HT-29 (cell line): ENCODE results near the gene CHAT. TPM values are rescaled to one million over a fixed set of nuclear protein-coding genes. Genes with fewer than 3 reads are reported as not detected.

Experiments used
- DNase-seq: peaks from one replicate; pipeline ENCODE4 v3.0.0-alpha.2; 2015; ENCODE audit warnings: low spot score
- total RNA-seq: library from RNA; depleted of rRNA; stranded (reverse); fragments of >200 nt; shearing (Covaris generic); gene quantifications from 2 replicates; pipeline ENCODE4 v1.2.3, GENCODE V29; 2014

The CHAT gene
- total RNA-seq, 1 experiment from 2014 or later, result not detected

DNA sequence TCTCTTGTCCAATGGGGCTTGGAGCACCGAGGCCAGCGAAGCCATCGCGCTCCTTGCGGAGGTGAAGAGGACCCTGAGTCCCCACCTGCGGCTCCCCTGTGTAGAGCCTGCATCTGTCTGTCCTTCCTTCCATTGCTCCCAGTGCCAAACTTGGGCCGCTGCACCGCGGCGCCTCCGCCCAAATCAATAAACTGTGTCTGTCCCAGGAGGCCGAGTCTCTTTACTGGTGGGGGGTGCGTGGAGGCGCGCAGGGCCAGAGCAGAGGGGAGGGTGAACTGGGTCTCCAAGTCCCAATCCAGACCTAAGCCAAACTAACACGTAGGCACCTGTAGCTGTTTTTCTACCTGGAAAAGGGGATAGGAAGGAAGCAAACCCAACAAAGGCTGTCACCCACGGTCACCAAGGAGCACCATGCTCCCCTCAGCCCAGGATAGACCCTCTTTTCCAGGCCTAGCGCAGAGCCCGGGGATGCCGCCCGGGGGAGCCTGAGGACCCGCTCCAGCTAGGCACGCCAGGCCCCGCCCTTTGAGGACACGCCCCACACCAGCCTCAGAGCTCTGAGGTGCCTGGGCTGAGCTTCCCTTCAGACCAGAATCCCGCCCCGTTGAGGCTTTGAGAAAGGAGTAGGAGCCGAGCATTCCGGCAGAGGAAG lies 1.2 kb upstream of the CHAT start:
- DNase-seq, result no peak

DNA sequence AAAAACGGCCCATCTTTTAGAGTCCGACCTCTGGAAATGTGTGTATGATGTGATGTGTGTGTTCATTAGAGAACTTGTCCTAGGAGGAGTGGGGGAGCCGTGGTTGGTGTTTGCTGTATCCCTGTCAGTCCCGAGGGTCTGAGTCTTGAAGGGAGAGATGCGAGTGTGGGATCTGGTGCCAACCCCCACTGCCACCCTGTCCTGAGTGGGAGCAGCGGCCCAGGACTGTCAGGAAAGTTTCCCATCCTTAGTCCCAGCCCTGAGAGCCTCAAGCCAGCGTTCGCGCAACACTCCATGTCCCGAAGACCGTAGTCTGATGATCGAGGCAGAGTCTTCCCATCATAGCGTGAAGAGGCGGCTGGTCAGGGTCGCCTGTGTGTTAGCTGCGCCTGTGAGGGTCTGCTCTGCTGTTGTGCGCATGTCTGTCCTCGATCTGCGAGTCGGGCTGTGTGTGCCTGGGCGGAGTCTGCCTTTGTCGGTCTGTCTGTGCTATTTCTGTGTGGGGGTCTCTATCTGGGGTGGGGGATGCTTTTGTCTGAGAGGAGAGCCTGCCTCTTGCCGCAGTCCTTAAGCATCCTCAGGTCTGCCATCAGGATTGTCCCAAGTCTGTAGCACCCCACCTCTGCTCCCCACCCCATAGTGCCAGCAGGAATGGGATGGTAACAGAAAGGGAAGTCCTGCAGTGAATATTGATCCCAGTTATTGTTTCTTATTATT lies 514 bp upstream of the CHAT start:
- DNase-seq, result no peak

GRCh38 chr10:49614242-49615198 lies 683 bp downstream of the CHAT start:
- DNase-seq, result no peak

- no peak for DNase-seq
Observed at GRCh38 chr10:49615213-49615612, 1.4 kb downstream of the CHAT start.

DNA sequence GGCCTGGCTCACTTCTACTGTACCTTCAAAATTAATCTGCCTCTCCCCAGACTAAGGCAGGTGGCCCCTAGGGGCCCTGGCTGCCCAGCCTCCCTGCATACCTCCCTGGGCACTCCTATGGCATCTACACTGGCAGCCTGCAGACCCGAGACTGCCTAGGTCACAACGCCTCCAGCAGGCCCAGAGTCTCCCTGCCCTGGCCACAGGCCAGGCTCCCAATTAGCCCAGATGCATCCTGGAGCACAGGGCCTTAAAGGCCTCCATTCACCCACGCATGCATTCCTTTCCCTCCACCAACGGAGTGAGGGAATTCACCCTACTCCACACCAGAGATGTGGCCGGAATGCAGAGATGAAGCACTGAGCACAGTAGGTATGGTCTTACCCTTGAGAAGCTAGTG lies 1.9 kb downstream of the CHAT start:
- DNase-seq, result no peak

DNA sequence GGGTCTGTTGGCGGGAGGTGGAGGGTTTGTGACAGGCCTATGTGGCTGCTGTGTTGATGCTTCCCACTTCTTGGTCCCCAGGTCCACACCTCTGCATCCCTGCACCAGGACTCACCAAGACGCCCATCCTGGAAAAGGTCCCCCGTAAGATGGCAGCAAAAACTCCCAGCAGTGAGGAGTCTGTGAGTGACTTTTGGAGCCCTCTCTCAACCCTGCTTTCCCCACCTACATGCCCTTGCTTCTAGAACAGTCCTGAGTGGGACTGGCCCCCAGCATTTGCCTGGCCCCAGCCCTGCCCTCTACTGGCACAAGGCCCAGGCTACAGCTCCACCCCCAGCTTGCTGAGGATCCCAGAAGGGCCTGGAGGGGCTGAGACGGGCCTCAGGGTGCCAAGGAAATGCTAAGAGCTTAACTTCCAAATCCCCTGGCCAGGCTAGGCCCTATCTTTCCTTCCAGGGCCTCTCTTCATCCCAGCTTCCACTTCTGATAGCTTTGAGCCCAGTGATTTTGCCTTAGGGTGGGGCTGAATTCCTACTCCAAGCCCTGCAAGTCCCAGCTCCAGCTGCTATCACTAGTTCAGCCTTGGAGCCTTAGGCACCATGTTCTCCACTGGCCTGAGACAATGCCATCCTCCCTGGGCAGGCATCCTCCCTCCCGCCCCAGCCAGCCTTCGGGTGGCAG lies 2.7 kb downstream of the CHAT start:
- DNase-seq, result no peak

DNA sequence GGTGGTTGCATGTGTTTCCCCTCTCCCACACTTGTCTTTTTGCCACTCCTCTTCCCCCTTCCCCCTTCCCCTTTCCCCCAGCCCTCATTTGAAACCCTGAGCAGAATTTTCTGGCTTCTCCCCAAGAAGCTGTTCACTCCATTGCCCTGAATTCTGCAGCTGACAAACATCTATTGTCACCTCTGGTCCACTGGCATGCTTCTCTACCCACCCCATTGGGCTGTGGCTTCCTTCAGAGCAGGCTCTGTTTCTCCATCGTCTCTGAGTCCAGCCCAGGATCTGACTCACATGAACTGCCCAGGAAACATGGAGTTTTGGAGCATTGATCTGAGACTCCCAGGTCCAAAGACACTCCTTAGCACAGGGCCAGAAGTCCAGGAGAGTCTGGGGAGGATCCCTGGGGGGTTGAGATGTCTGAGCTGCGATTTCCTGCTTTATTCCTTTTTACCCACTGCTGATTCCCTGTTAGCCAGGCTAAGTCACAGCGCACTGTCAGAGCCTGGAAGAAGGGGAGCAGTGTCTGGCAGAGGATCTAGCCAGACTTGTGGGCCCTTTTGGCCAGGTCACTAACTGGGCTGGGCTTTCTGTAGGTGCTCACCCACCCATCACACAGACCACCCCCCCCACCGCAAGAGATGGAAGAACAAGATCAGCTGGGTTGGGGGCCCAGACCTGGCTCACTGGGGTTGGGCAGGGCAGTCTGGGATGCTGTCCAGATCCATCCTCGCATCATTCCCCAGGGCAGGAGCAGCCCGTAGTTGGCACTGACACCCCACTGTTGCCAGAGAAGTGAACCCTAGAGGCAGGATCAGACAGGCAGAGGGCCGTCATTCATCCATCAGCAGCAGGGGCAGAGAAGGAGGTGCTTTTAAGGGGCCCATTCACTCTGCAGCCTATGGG lies 3.5 kb downstream of the CHAT start:
- DNase-seq, result no peak

DNA sequence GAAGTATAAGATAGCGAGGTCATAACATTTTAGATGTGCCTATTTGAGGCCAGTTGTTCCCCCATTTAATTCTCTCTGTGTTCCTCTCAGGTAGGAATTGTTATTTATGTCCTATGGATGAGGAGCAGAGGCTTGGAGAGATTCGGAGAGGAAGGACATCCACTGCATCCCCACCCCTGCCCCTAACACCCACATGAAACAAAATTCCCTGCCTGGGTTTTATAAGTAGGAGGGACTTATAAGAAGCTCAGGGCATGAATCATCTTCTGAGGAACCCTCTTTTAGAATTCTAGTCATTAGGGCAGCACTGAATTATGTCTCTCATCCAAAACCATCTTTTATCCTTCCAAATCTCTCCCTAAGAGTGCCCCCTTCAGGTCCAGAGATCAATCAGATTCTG lies 5.0 kb downstream of the CHAT start:
- no peak for DNase-seq

GRCh38 chr10:49619613-49620012 lies 5.8 kb downstream of the CHAT start:
- no peak for DNase-seq

GRCh38 chr10:49620286-49620810 lies 6.5 kb downstream of the CHAT start:
- DNase-seq, result no peak

DNA sequence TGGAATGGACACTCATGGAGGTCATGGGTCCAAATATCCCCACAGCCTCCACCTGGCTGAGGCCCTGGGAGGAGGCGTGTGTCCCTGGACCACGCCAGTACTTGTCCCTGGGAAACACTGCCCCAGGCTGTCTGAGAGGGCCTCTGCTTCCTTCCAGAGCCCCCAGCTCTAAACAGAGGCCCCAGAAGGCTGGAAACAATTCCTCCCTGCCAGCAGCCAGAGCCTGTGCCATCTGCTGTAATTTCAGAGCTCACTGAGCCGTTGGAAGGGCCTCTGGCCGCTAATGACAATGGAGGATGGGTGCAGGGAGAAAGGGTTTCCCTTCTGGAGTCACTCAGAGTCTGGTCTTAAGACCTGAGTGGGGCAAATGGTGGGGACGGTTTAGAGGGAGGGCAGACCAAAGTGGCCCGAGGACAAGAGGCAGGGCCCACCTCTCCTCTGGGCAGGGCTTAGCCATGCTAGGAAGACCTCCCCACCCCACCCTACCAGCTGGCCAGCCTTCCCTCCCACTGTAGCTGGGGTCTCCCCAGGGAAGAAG lies 7.1 kb downstream of the CHAT start:
- no peak for DNase-seq

DNA sequence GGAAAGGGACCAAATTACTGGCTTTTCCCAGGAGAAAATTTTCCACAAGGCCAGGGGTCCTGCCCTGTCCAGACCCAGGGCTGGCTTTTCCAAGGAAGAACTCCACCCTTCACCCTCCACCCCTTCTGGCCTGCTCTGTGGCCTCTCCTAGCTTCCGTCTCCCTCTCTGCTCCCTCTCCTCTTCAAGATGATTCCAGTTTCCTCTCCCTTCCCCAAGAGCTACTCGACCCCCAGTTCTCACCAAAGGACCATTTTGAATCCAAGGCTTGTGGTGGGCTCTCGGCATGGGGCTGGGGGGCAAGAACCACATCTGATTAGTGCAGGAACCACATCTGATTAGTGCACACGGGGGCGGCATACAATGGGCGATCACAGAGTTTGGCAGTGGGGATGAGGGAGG lies 7.7 kb downstream of the CHAT start:
- no peak for DNase-seq

GRCh38 chr10:49622426-49623425 lies 8.9 kb downstream of the CHAT start:
- no peak for DNase-seq

GRCh38 chr10:49624629-49625028 lies 10.8 kb downstream of the CHAT start:
- DNase-seq, result no peak

GRCh38 chr10:49625411-49625810 lies 11.6 kb downstream of the CHAT start:
- no peak for DNase-seq

DNA sequence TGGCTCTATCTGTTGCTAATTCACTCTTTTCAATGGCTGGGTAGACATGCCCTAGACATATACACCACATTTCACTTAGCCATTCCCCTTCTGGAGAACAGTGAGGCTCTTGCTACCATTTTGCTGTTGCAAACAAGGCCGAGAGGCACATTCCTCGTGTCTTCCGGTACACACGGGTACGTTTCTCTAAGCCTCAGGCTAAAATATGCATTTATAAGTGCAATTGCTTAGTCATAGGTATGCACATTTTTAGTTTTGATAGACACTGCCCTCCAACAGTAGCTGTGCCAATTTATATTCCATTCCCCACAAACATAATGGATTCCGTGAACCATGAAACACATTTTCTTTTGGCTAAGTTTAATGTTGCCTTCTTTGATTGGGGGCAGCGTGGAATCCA lies 13.2 kb downstream of the CHAT start:
- no peak for DNase-seq

DNA sequence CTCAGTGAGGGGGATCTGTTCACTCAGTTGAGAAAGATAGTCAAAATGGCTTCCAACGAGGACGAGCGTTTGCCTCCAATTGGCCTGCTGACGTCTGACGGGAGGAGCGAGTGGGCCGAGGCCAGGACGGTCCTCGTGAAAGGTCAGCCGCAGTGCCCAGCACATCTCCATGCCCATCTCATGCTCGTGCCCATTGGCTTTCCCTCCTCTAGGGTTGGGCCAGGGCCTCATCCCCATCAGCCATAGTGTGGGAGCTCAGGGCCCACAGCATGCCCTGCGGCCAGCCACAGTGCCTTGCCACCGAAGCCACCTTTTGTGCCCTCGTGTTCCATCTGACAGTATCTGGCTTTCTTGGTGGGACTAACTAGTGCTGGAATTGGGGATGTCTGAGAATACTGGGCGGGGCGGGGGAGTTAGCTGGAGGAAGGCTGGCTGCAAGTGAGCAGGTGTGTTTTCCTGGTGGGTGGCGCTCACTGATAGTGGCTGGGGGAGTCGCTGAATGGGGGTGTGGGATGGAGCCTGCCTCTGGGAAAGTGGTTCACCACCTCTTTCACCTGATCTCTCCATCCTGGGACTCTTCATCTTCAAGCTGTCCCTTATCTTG lies 13.9 kb downstream of the CHAT start:
- no peak for DNase-seq

DNA sequence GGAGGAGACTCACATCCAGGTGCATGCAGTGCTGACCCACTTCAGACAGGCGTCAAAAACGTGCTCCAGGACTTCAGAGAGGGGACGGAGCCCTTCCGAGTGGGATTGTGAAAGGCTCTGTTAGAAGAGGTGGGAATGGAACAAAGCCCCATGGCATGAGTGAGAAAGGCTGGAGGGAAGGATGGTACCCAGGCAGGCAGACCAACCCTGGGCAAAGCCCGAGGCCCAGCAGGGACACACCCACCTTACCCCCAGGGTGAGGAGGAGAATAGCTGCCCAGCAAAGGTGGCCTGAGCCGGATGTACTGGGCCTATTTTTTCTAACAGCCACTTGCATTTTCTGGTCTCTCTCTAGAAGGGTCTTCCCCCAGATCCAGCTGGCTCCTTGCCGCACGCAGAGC lies 14.8 kb downstream of the CHAT start:
- no peak for DNase-seq
